ENCODE measurements around the gene DAPK1.

The DAPK1 gene

GRCh38 chr9:87525546-87526303 is 28.1 kb downstream of the DAPK1 start:
- no peak for TF ChIP-seq CTCF (IDR thresholded peaks at IDR 0.05; ENCODE audit: low read length)
- no peak for TF ChIP-seq EZH2 (IDR thresholded peaks at IDR 0.05; ENCODE audit: borderline replicate concordance, low read length)
- Histone ChIP-seq H3K27me3 (ENCODE audit: insufficient read depth, low read length) (0 out of 2 replicates have a peak, but pooled peaks cover 6% of the 10 kb centered on the region), H3K9me3 (ENCODE audit: low read length) (no peaks in the 10 kb centered on the region), H3K79me2 (ENCODE audit: insufficient read depth, low read length) (no peaks in the 10 kb centered on the region), H3K4me1 (ENCODE audit: insufficient read depth, low read length, severe bottlenecking) (no peaks in the 10 kb centered on the region), H4K20me1 (ENCODE audit: insufficient read depth, low read length) (no peaks in the 10 kb centered on the region), H3F3A (ENCODE audit: insufficient read depth, low read length) (no peaks in the 10 kb centered on the region), H3K9ac (ENCODE audit: low read length) (no peak overlapping the region), H3K4me2 (ENCODE audit: low read length) (no peak overlapping the region), H3K27ac (ENCODE audit: low read depth, low read length, poor library complexity, severe bottlenecking) (no peak overlapping the region), H3K9me2 (ENCODE audit: low read depth, low read length) (no peaks in the 10 kb centered on the region), H3K36me3 (ENCODE audit: insufficient read depth, low read length) (no peaks in the 10 kb centered on the region), H3K4me3 (ENCODE audit: low read depth, low read length, poor library complexity, severe bottlenecking) (no peak overlapping the region), H2AFZ (ENCODE audit: low read length) (no peak overlapping the region)

- Histone ChIP-seq H3K79me2 (ENCODE audit: insufficient read depth, low read length) (no peaks in the 10 kb centered on the region), H2AFZ (ENCODE audit: low read length) (no peak overlapping the region), H3K9me2 (ENCODE audit: low read depth, low read length) (no peaks in the 10 kb centered on the region), H3K9ac (ENCODE audit: low read length) (no peak overlapping the region), H3F3A (ENCODE audit: insufficient read depth, low read length) (no peaks in the 10 kb centered on the region), H3K4me2 (ENCODE audit: low read length) (no peak overlapping the region), H3K27ac (ENCODE audit: low read depth, low read length, poor library complexity, severe bottlenecking) (no peak overlapping the region), H4K20me1 (ENCODE audit: insufficient read depth, low read length) (no peaks in the 10 kb centered on the region), H3K36me3 (ENCODE audit: insufficient read depth, low read length) (no peaks in the 10 kb centered on the region), H3K4me3 (ENCODE audit: low read depth, low read length, poor library complexity, severe bottlenecking) (no peak overlapping the region), H3K4me1 (ENCODE audit: insufficient read depth, low read length, severe bottlenecking) (no peaks in the 10 kb centered on the region), H3K9me3 (ENCODE audit: low read length) (no peaks in the 10 kb centered on the region), H3K27me3 (ENCODE audit: insufficient read depth, low read length) (0 out of 2 replicates have a peak, but pooled peaks cover 6% of the 10 kb centered on the region)
- TF ChIP-seq CTCF (IDR thresholded peaks at IDR 0.05; ENCODE audit: low read length) (no peak), EZH2 (IDR thresholded peaks at IDR 0.05; ENCODE audit: borderline replicate concordance, low read length) (no peak)
Observed at GRCh38 chr9:87527211-87527916, 29.7 kb downstream of the DAPK1 start.

GRCh38 chr9:87528969-87529368 is 31.3 kb downstream of the DAPK1 start:
- Histone ChIP-seq H3K9me3 (ENCODE audit: low read length) (no peaks in the 10 kb centered on the region), H4K20me1 (ENCODE audit: insufficient read depth, low read length) (no peaks in the 10 kb centered on the region), H3K79me2 (ENCODE audit: insufficient read depth, low read length) (no peaks in the 10 kb centered on the region), H3K4me2 (ENCODE audit: low read length) (no peak overlapping the region), H3F3A (ENCODE audit: insufficient read depth, low read length) (no peaks in the 10 kb centered on the region), H2AFZ (ENCODE audit: low read length) (no peak overlapping the region), H3K27me3 (ENCODE audit: insufficient read depth, low read length) (0 out of 2 replicates have a peak, but pooled peaks cover 6% of the 10 kb centered on the region), H3K4me3 (ENCODE audit: low read depth, low read length, poor library complexity, severe bottlenecking) (no peak overlapping the region), H3K27ac (ENCODE audit: low read depth, low read length, poor library complexity, severe bottlenecking) (no peak overlapping the region), H3K9me2 (ENCODE audit: low read depth, low read length) (no peaks in the 10 kb centered on the region), H3K9ac (ENCODE audit: low read length) (no peak overlapping the region), H3K36me3 (ENCODE audit: insufficient read depth, low read length) (no peaks in the 10 kb centered on the region), H3K4me1 (ENCODE audit: insufficient read depth, low read length, severe bottlenecking) (no peaks in the 10 kb centered on the region)
- TF ChIP-seq CTCF (IDR thresholded peaks at IDR 0.05; ENCODE audit: low read length) (no peak), EZH2 (IDR thresholded peaks at IDR 0.05; ENCODE audit: borderline replicate concordance, low read length) (no peak)

Measured in OCI-LY1 (cell line).